GM10248 (cell line): ENCODE data around the gene CKB.

Experiments used
- CTCF ChIA-PET: fragments of 300-600 bp; sonication (Branson Sonifier 250); formaldehyde crosslinking; extraction: SDS; loops from one replicate; lab custom pipeline; 2021; ENCODE audit warnings: antibody characterized with exemption; lab: Yijun Ruan, JAX
- POLR2A ChIA-PET: fragments of 350-650 bp; sonication (Branson Sonifier 250); formaldehyde crosslinking; extraction: SDS; loops from one replicate; lab custom pipeline; 2020; ENCODE audit warnings: antibody characterized with exemption; lab: Yijun Ruan, JAX
- DNase-seq: peaks from one replicate; pipeline ENCODE4 v3.0.0; 2012; ENCODE audit errors: extremely low spot score
- TF ChIP-seq, protein P1 (sequence below): IDR thresholded peaks from 2 replicates; pipeline ENCODE4 v1.5.1; 2012; ENCODE audit warnings: mild to moderate bottlenecking, low read depth; ENCODE audit errors: extremely low read depth, missing control alignments, control extremely low read depth

The CKB gene

GRCh38 chr14:103480595-103480994 is 42.0 kb downstream of the CKB start:
- ChIA-PET POLR2A (no interaction called here), CTCF (interaction anchor here (1.5 to 1.7 kb wide), 3 partner anchors 16 to 89 kb away, joined by 3 to 4 read pairs (median 3); no protein-coding TSS in a partner anchor)
- TF ChIP-seq, protein P1, sequence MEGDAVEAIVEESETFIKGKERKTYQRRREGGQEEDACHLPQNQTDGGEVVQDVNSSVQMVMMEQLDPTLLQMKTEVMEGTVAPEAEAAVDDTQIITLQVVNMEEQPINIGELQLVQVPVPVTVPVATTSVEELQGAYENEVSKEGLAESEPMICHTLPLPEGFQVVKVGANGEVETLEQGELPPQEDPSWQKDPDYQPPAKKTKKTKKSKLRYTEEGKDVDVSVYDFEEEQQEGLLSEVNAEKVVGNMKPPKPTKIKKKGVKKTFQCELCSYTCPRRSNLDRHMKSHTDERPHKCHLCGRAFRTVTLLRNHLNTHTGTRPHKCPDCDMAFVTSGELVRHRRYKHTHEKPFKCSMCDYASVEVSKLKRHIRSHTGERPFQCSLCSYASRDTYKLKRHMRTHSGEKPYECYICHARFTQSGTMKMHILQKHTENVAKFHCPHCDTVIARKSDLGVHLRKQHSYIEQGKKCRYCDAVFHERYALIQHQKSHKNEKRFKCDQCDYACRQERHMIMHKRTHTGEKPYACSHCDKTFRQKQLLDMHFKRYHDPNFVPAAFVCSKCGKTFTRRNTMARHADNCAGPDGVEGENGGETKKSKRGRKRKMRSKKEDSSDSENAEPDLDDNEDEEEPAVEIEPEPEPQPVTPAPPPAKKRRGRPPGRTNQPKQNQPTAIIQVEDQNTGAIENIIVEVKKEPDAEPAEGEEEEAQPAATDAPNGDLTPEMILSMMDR: no peak
- peak; percentile 60 for DNase-seq

GRCh38 chr14:103476631-103477030 is 46.0 kb downstream of the CKB start:
- POLR2A ChIA-PET: no interaction called here

GRCh38 chr14:103476065-103476464 is 46.6 kb downstream of the CKB start:
- POLR2A ChIA-PET: no interaction called here
- TF ChIP-seq, protein P1: no peak
- no peak for DNase-seq
- CTCF ChIA-PET: interaction anchor here (0.7 kb wide), 1 partner anchor 11 kb away, joined by 3 read pairs; no protein-coding TSS in a partner anchor

More at GRCh38 chr14:103476631-103477030, 46.0 kb downstream of the CKB start:
- no peak for DNase-seq
- TF ChIP-seq, protein P1: no peak
- CTCF ChIA-PET: interaction anchor here (0.7 to 1.4 kb wide), 3 partner anchors 11 to 86 kb away, joined by 3 to 4 read pairs (median 3); no protein-coding TSS in a partner anchor

DNA sequence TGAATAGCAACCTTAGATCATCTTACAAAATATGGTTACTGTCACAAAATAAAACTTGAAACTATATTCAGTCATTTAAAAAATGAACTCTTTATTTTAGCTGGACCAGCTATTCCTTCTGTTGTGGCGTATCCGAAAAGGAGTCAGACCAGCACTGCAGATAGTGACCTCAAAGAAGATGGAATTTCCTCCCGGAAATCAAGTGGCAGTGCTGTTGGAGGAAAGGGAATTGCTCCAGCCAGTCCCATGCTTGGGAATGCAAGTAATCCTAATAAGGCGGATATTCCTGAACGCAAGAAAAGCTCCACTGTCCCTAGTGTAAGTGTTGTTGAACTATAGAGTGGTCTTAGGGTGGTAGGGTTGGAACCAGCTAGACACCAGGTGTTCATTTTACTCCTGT is 47.7 kb downstream of the CKB start:
- CTCF ChIA-PET: no interaction called here
- DNase-seq: no peak
- POLR2A ChIA-PET: no interaction called here
- TF ChIP-seq, protein P1: no peak

DNA sequence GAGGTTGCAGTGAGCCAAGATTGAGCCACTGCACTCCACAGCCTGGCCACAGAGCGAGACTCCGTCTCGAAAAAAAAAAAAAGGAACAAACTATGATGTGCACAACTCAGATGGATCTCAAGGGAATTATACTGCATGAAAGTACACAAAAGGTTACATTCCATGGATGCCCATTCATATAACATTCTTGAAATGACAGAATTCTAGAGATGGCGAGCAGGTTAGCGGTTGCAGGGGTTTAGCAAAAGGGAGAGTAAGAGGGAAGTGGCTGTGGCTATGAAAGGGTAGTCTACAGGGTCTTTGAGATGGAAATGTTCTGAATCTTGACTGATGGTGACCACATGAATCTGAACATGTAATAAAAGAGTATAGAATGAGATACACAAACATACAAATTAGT is 49.7 kb downstream of the CKB start:
- ChIA-PET CTCF (interaction anchor here (1.2 kb wide), 1 partner anchor 46 kb away, joined by 5 read pairs; no protein-coding TSS in a partner anchor), POLR2A (no interaction called here)
- DNase-seq: no peak
- TF ChIP-seq, protein P1: no peak
